SK-N-SH (cell line): ENCODE results near the gene PKIB.

ENCODE experiments used
- EP300 ChIP-seq, 2 experiments: IDR thresholded peaks; 2 replicates each; pipeline versions ENCODE4 v1.4.0 to v1.6.1; 2012; ENCODE audit warnings: borderline replicate concordance in 1 of 2, low read depth in 1 of 2, low read length in 1 of 2
- POLR2AphosphoS5 ChIP-seq: IDR thresholded peaks from 2 replicates; pipeline ENCODE4 v1.6.1; 2012; ENCODE audit warnings: low read depth, low read length
- TAF1 ChIP-seq: IDR thresholded peaks from 2 replicates; pipeline ENCODE4 v1.6.1; 2012; ENCODE audit warnings: low read depth, mild to moderate bottlenecking, low read length, moderate library complexity, borderline replicate concordance
- YY1 ChIP-seq: IDR thresholded peaks from 2 replicates; pipeline ENCODE4 v1.4.0; 2012; ENCODE audit warnings: low read depth, mild to moderate bottlenecking
- TF ChIP-seq, protein P1 (sequence below): fragments of 200-600 bp; sonication (generic); IDR thresholded peaks from 2 replicates; pipeline ENCODE4 v1.6.1; 2017; ENCODE audit warnings: antibody characterized with exemption, mild to moderate bottlenecking, moderate library complexity
- TF ChIP-seq, protein P2 (sequence below): IDR thresholded peaks from 2 replicates; pipeline ENCODE4 v1.6.1; 2012; ENCODE audit warnings: mild to moderate bottlenecking, low read depth, low read length, moderate library complexity
- TF ChIP-seq, protein P3 (sequence below): IDR thresholded peaks from 2 replicates; pipeline ENCODE4 v1.4.0; 2012; ENCODE audit warnings: low read depth

- TF ChIP-seq, protein P1, sequence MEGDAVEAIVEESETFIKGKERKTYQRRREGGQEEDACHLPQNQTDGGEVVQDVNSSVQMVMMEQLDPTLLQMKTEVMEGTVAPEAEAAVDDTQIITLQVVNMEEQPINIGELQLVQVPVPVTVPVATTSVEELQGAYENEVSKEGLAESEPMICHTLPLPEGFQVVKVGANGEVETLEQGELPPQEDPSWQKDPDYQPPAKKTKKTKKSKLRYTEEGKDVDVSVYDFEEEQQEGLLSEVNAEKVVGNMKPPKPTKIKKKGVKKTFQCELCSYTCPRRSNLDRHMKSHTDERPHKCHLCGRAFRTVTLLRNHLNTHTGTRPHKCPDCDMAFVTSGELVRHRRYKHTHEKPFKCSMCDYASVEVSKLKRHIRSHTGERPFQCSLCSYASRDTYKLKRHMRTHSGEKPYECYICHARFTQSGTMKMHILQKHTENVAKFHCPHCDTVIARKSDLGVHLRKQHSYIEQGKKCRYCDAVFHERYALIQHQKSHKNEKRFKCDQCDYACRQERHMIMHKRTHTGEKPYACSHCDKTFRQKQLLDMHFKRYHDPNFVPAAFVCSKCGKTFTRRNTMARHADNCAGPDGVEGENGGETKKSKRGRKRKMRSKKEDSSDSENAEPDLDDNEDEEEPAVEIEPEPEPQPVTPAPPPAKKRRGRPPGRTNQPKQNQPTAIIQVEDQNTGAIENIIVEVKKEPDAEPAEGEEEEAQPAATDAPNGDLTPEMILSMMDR: no peak
- no peak for TF ChIP-seq EP300 (IDR thresholded peaks at IDR 0.05; ENCODE audit: borderline replicate concordance in 1 of 2, low read depth in 1 of 2, low read length in 1 of 2)
- TF ChIP-seq TAF1: no peak
- no peak for TF ChIP-seq POLR2AphosphoS5
- TF ChIP-seq YY1: no peak
- TF ChIP-seq, protein P2, sequence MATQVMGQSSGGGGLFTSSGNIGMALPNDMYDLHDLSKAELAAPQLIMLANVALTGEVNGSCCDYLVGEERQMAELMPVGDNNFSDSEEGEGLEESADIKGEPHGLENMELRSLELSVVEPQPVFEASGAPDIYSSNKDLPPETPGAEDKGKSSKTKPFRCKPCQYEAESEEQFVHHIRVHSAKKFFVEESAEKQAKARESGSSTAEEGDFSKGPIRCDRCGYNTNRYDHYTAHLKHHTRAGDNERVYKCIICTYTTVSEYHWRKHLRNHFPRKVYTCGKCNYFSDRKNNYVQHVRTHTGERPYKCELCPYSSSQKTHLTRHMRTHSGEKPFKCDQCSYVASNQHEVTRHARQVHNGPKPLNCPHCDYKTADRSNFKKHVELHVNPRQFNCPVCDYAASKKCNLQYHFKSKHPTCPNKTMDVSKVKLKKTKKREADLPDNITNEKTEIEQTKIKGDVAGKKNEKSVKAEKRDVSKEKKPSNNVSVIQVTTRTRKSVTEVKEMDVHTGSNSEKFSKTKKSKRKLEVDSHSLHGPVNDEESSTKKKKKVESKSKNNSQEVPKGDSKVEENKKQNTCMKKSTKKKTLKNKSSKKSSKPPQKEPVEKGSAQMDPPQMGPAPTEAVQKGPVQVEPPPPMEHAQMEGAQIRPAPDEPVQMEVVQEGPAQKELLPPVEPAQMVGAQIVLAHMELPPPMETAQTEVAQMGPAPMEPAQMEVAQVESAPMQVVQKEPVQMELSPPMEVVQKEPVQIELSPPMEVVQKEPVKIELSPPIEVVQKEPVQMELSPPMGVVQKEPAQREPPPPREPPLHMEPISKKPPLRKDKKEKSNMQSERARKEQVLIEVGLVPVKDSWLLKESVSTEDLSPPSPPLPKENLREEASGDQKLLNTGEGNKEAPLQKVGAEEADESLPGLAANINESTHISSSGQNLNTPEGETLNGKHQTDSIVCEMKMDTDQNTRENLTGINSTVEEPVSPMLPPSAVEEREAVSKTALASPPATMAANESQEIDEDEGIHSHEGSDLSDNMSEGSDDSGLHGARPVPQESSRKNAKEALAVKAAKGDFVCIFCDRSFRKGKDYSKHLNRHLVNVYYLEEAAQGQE: no peak
- TF ChIP-seq, protein P3, sequence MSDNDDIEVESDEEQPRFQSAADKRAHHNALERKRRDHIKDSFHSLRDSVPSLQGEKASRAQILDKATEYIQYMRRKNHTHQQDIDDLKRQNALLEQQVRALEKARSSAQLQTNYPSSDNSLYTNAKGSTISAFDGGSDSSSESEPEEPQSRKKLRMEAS: no peak
These were observed 143.5 kb downstream of the PKIB start for GRCh38 chr6:122753688-122754056.
